Right atrium auricular region (tissue), 2 donors: ENCODE results near the gene CSTF2T. TPM values are rescaled to one million over a fixed set of nuclear protein-coding genes. Genes with fewer than 3 reads are reported as not detected.

Experiments
- DNase-seq: peaks from one replicate; pipeline ENCODE4 v3.0.0-alpha.2; 2019; ENCODE audit warnings: low spot score
- H3K27ac ChIP-seq, 2 donors: fragments of 200-600 bp; sonication (generic); 1 replicate in 1 of 2; 2 replicates in 1 of 2; pipeline ENCODE4 v1.5.1; 2016 to 2019
- H3K27me3 ChIP-seq, 2 donors: fragments of 200-600 bp; sonication (generic); one replicate each; pipeline versions ENCODE4 v1.5.1 to v1.6.0; 2017 to 2019
- H3K36me3 ChIP-seq: fragments of 200-600 bp; sonication (generic); one replicate; pipeline ENCODE4 v1.5.1; 2016
- H3K4me1 ChIP-seq, 2 donors: fragments of 200-600 bp; sonication (generic); one replicate each; pipeline versions ENCODE4 v1.5.1 to v1.6.0; 2017 to 2019
- H3K4me3 ChIP-seq, 2 donors: fragments of 200-600 bp; sonication (generic); 1 replicate in 1 of 2; 2 replicates in 1 of 2; pipeline ENCODE4 v1.5.1; 2017 to 2019; ENCODE audit warnings: mild to moderate bottlenecking in 1 of 2, moderate library complexity in 1 of 2
- H3K9me3 ChIP-seq, 2 donors: fragments of 200-600 bp; sonication (generic); one replicate each; pipeline ENCODE4 v1.5.1; 2019
- CTCF ChIP-seq, 2 donors: fragments of 200-600 bp; sonication (generic); IDR thresholded peaks; one replicate each; pipeline ENCODE4 v1.5.1; 2019; ENCODE audit warnings: antibody characterized with exemption in 2 of 2
- total RNA-seq, 2 donors: library from RNA; depleted of rRNA; stranded (reverse); fragments of >200 nt; gene quantifications; one replicate each; pipeline ENCODE4 v1.1.0, GENCODE V29; 2016

Gene CSTF2T
- total RNA-seq, 2 donors from 2014 or later = 13.0 to 14.7 TPM

GRCh38 chr10:51667678-51668335, 31.6 kb downstream of the CSTF2T start:
- Histone ChIP-seq H3K9me3 (peaks cover 0 to 10% of the 10 kb centered on the region in 2 donors), H3K4me1 (peaks cover 0 to 14% of the 10 kb centered on the region in 2 donors), H3K4me3 (no peak overlapping the region), H3K27me3 (no peaks in the 10 kb centered on the region), H3K27ac (peak overlapping the region in 1 of 2 donors; percentile 30), H3K36me3 (no peaks in the 10 kb centered on the region)
- DNase-seq = no peak
- no peak for TF ChIP-seq CTCF (IDR thresholded peaks at IDR 0.05)

DNA sequence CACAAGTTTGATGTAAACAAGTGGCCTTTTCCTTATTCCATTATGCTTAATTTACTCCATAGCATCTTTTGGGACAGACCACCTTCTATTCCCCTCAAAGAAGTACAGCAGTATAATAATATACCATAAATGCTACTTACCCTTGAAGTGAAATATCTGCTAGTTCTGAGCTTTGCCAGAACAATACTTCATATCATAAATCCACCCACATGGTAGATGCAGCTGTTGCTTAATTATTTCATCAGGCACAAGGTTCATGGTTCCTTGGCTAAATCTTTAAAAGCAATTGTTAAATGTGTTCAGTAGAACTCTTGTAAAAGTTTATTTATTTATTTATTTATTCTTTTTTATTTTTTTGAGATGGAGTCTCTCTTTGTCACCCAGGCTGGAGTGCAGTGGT, 32.9 kb downstream of the CSTF2T start:
- Histone ChIP-seq H3K4me3 (no peak overlapping the region), H3K36me3 (no peaks in the 10 kb centered on the region), H3K27me3 (no peaks in the 10 kb centered on the region), H3K4me1 (peaks cover 0 to 14% of the 10 kb centered on the region in 2 donors), H3K27ac (no peak overlapping the region), H3K9me3 (no peaks in the 10 kb centered on the region)
- DNase-seq = no peak
- no peak for TF ChIP-seq CTCF (IDR thresholded peaks at IDR 0.05)

DNA sequence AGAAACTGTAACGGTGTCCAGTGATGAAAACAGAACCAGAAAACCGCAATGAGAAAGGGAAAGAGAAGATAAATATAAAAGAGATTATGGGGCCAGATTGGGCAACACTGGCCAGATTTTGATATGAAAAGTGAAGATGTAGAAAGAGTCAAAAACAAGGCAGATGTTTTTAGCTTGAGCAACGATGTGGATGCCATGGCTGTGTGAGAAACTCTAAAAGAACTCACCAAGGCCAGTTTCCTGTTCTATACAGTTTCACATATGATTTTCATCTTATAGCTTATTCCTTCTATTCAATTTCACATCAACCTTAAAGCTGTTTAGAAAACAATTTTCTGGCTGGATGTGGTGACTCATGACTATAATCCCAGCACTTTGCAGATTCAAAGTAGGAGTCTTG, 36.3 kb downstream of the CSTF2T start:
- H3K27ac ChIP-seq = no peak overlapping the region
- H3K9me3 ChIP-seq = no peaks in the 10 kb centered on the region
- no peaks in the 10 kb centered on the region for H3K36me3 ChIP-seq
- peaks cover 0 to 12% of the 10 kb centered on the region in 2 donors for H3K4me1 ChIP-seq
- no peak for TF ChIP-seq CTCF (IDR thresholded peaks at IDR 0.05)
- no peaks in the 10 kb centered on the region for H3K27me3 ChIP-seq
- DNase-seq = no peak
- H3K4me3 ChIP-seq = no peak overlapping the region

- Histone ChIP-seq H3K27ac (no peak overlapping the region), H3K27me3 (no peaks in the 10 kb centered on the region), H3K9me3 (no peaks in the 10 kb centered on the region), H3K4me3 (no peak overlapping the region), H3K4me1 (peaks cover 0 to 6% of the 10 kb centered on the region in 2 donors), H3K36me3 (no peaks in the 10 kb centered on the region)
- no peak for DNase-seq
- no peak for TF ChIP-seq CTCF (IDR thresholded peaks at IDR 0.05)
Observed at GRCh38 chr10:51659344-51659743, 40.1 kb downstream of the CSTF2T start.

GRCh38 chr10:51658000-51658399, 41.4 kb downstream of the CSTF2T start:
- Histone ChIP-seq H3K4me1 (peaks cover 0 to 12% of the 10 kb centered on the region in 2 donors), H3K27ac (no peak overlapping the region), H3K4me3 (no peak overlapping the region), H3K27me3 (no peaks in the 10 kb centered on the region), H3K9me3 (no peaks in the 10 kb centered on the region), H3K36me3 (no peaks in the 10 kb centered on the region)
- no peak for DNase-seq
- TF ChIP-seq CTCF (IDR thresholded peaks at IDR 0.05) = no peak

DNA sequence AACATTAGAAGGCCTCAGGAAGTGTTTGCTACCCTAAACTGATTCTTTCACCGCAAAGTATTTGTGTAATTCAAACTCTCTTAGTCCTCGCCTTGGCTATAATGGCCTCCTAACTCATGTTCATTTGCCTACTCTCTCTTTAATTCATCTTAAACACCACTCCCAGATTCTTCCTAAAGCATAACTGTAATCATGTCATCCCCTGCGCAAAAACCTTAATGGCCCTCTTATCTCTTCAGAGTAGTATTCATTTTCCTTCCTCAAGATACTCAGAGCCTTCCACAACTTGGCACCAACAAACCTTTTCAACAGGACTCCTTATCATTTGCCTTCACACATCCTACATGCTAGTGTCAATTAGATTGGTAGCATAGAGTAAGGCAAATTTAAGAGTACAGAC, 42.9 kb downstream of the CSTF2T start:
- Histone ChIP-seq H3K9me3 (no peaks in the 10 kb centered on the region), H3K27ac (no peak overlapping the region), H3K27me3 (no peaks in the 10 kb centered on the region), H3K36me3 (no peaks in the 10 kb centered on the region), H3K4me3 (no peak overlapping the region), H3K4me1 (peaks cover 0 to 16% of the 10 kb centered on the region in 2 donors)
- DNase-seq = no peak
- no peak for TF ChIP-seq CTCF (IDR thresholded peaks at IDR 0.05)
